Esophagus squamous epithelium (tissue), 5 donors: ENCODE measurements around the gene ZBTB17. TPM values are rescaled to one million over a fixed set of nuclear protein-coding genes. Genes with fewer than 3 reads are reported as not detected.

Experiments used
- DNase-seq: peaks from one replicate; lab custom pipeline; 2025; lab: John Stamatoyannopoulos, UW
- H3K27ac ChIP-seq, 4 donors: fragments of 200-600 bp; sonication (generic); one replicate each; pipeline ENCODE4 v1.5.1; 2016 to 2019; ENCODE audit warnings: mild to moderate bottlenecking in 1 of 4
- H3K27me3 ChIP-seq, 4 donors: fragments of 200-600 bp; sonication (generic); 1 replicate in 3 of 4; 2 replicates in 1 of 4; pipeline versions ENCODE4 v1.5.1 to v1.6.0; 2017 to 2021; ENCODE audit warnings: antibody characterized with exemption in 1 of 4
- H3K36me3 ChIP-seq, 3 donors: fragments of 200-600 bp; sonication (generic); one replicate each; pipeline ENCODE4 v1.5.1; 2016 to 2019
- H3K4me1 ChIP-seq, 3 donors: fragments of 200-600 bp; sonication (generic); one replicate each; pipeline ENCODE4 v1.5.1; 2017 to 2019
- H3K4me3 ChIP-seq, 4 donors: fragments of 200-600 bp; sonication (generic); 1 replicate in 3 of 4; 2 replicates in 1 of 4; pipeline ENCODE4 v1.5.1; 2016 to 2019; ENCODE audit warnings: mild to moderate bottlenecking in 2 of 4, moderate library complexity in 1 of 4
- H3K9me3 ChIP-seq, 3 donors: fragments of 200-600 bp; sonication (generic); one replicate each; pipeline ENCODE4 v1.5.1; 2016 to 2019
- CTCF ChIP-seq, 6 experiments: fragments of 450-650 bp in 4 of 6; fragments of 200-600 bp in 2 of 6; sonication (generic) in 2 of 6; IDR thresholded peaks; one replicate each; pipeline ENCODE4 v1.5.1; 2016 to 2019; ENCODE audit warnings: antibody characterized with exemption in 6 of 6, mild to moderate bottlenecking in 4 of 6, moderate library complexity in 4 of 6
- POLR2A ChIP-seq, 4 donors: fragments of 450-650 bp; IDR thresholded peaks; one replicate each; pipeline ENCODE4 v1.6.1; 2017; ENCODE audit warnings: antibody characterized with exemption in 4 of 4, mild to moderate bottlenecking in 4 of 4, moderate library complexity in 3 of 4
- WGBS, 2 donors: methylation state at CpG; one replicate each; pipeline ENCODE4 v1.1.5; 2018; 5-methylcytosine and 5-hydroxymethylcytosine counted together
- intact Hi-C: fragments of 100-400 bp; cut with DNase I; formaldehyde crosslinking; loops from one replicate; pipeline ENCODE4 v1.15.0; 2022
- total RNA-seq, 4 donors: library from RNA; depleted of rRNA; stranded (reverse); fragments of >200 nt; gene quantifications; one replicate each; pipeline ENCODE4 v1.1.0, GENCODE V29; 2016
- donor health status: DM: yes; HTN: yes; CAD: no.

ZBTB17 gene
- total RNA-seq, 4 donors from 2014 or later = 19.1 to 33.1 (median 26.8) TPM

- H3K4me1 ChIP-seq = peaks cover 17 to 66% (median 30%) of the 10 kb centered on the region in 3 donors
- 78% methylated on average over 5 of the region's 5 CpGs for WGBS, 2 donors
- no peaks in the 10 kb centered on the region for H3K27me3 ChIP-seq
- intact Hi-C loops = no loop called here
- H3K27ac ChIP-seq = no peak overlapping the region
- no peak for DNase-seq
- TF ChIP-seq CTCF (IDR thresholded peaks at IDR 0.05) = no peak
- no peak for TF ChIP-seq POLR2A (IDR thresholded peaks at IDR 0.05)
- H3K36me3 ChIP-seq = peaks cover 0 to 11% (median 0%) of the 10 kb centered on the region in 3 donors
- no peaks in the 10 kb centered on the region for H3K9me3 ChIP-seq
- H3K4me3 ChIP-seq = no peak overlapping the region
Measured at GRCh38 chr1:15958111-15958510, 17.8 kb downstream of the ZBTB17 start.

GRCh38 chr1:15957221-15958095 lies 18.4 kb downstream of the ZBTB17 start:
- DNase-seq = no peak
- H3K27ac ChIP-seq = no peak overlapping the region
- peaks cover 0 to 6% (median 0%) of the 10 kb centered on the region in 3 donors for H3K36me3 ChIP-seq
- H3K27me3 ChIP-seq = no peaks in the 10 kb centered on the region
- no peaks in the 10 kb centered on the region for H3K9me3 ChIP-seq
- intact Hi-C loops = no loop called here
- TF ChIP-seq POLR2A (IDR thresholded peaks at IDR 0.05) = no peak
- peak in 1 of 6 experiments; percentile 14 for TF ChIP-seq CTCF (IDR thresholded peaks at IDR 0.05)
- no peak overlapping the region for H3K4me3 ChIP-seq
- WGBS, 2 donors = 83 to 91% methylated on average over 14 to 15 of the region's 15 CpGs
- peaks cover 23 to 67% (median 37%) of the 10 kb centered on the region in 3 donors for H3K4me1 ChIP-seq

GRCh38 chr1:15956150-15956549 lies 19.8 kb downstream of the ZBTB17 start:
- H3K4me1 ChIP-seq = peaks cover 36 to 80% (median 50%) of the 10 kb centered on the region in 3 donors

GRCh38 chr1:15955552-15955951 lies 20.3 kb downstream of the ZBTB17 start:
- intact Hi-C loops = no loop called here
- no peak for TF ChIP-seq CTCF (IDR thresholded peaks at IDR 0.05)
- no peak for TF ChIP-seq POLR2A (IDR thresholded peaks at IDR 0.05)
- peaks cover 42 to 86% (median 56%) of the 10 kb centered on the region in 3 donors for H3K4me1 ChIP-seq

More at GRCh38 chr1:15956150-15956549, 19.8 kb downstream of the ZBTB17 start:
- Histone ChIP-seq H3K36me3 (peaks cover 0 to 5% (median 0%) of the 10 kb centered on the region in 3 donors), H3K27me3 (no peaks in the 10 kb centered on the region), H3K27ac (peak overlapping the region; percentile 61 to 96 (median 92)), H3K9me3 (no peaks in the 10 kb centered on the region), H3K4me3 (no peak overlapping the region)
- intact Hi-C loops = no loop called here
- TF ChIP-seq POLR2A (IDR thresholded peaks at IDR 0.05) (no peak), CTCF (IDR thresholded peaks at IDR 0.05) (no peak)
- no peak for DNase-seq

GRCh38 chr1:15954316-15954715 lies 21.6 kb downstream of the ZBTB17 start:
- Histone ChIP-seq H3K4me3 (no peak overlapping the region), H3K9me3 (no peaks in the 10 kb centered on the region), H3K27me3 (no peaks in the 10 kb centered on the region), H3K36me3 (peaks cover 0 to 5% (median 0%) of the 10 kb centered on the region in 3 donors), H3K4me1 (peaks cover 55 to 97% (median 68%) of the 10 kb centered on the region in 3 donors), H3K27ac (peak overlapping the region; percentile 88 to 96 (median 92))
- WGBS, 2 donors = 51 to 60% methylated on average over 1 to 3 of the region's 3 CpGs
- intact Hi-C loops = no loop called here
- DNase-seq = no peak
- TF ChIP-seq POLR2A (IDR thresholded peaks at IDR 0.05) (no peak), CTCF (IDR thresholded peaks at IDR 0.05) (no peak)

More at GRCh38 chr1:15955552-15955951, 20.3 kb downstream of the ZBTB17 start:
- Histone ChIP-seq H3K36me3 (peaks cover 0 to 5% (median 0%) of the 10 kb centered on the region in 3 donors), H3K27ac (peak overlapping the region; percentile 61 to 96 (median 92)), H3K9me3 (no peaks in the 10 kb centered on the region), H3K27me3 (no peaks in the 10 kb centered on the region), H3K4me3 (no peak overlapping the region)
- WGBS, 2 donors = 88 to 100% methylated on average over 1 to 2 of the region's 2 CpGs
- DNase-seq = no peak
